HuH-7 (cell line): ENCODE measurements around the gene GSG1L.
"Not testable (repeated sequence)": the region's sequence is repeated elsewhere in the genome, so short reads cannot be mapped to it uniquely, and the experiment has no call there.

Experiments
- DNase-seq: peaks from one replicate; pipeline ENCODE4 v3.0.0; 2011; ENCODE audit warnings: low spot score

The GSG1L gene

GRCh38 chr16:27980076-27980775 lies 83.3 kb downstream of the GSG1L start:
- DNase-seq: no peak

- not testable (repeated sequence) for DNase-seq
These were observed 83.8 kb downstream of the GSG1L start for GRCh38 chr16:27979668-27980067.

GRCh38 chr16:27978876-27979275 lies 84.6 kb downstream of the GSG1L start:
- no peak for DNase-seq

GRCh38 chr16:27977966-27978365 lies 85.5 kb downstream of the GSG1L start:
- no peak for DNase-seq

GRCh38 chr16:27976990-27977389 lies 86.5 kb downstream of the GSG1L start:
- DNase-seq: no peak

- DNase-seq: no peak
These were observed 88.5 kb downstream of the GSG1L start for GRCh38 chr16:27974896-27975540.

- peak; percentile 25 for DNase-seq
These were observed 89.8 kb downstream of the GSG1L start for GRCh38 chr16:27973678-27974077.

GRCh38 chr16:27972500-27972899 lies 91.0 kb downstream of the GSG1L start:
- peak; percentile 53 for DNase-seq

GRCh38 chr16:27969574-27969973 lies 93.9 kb downstream of the GSG1L start:
- no peak for DNase-seq

- DNase-seq: no peak
These were observed 96.3 kb downstream of the GSG1L start for GRCh38 chr16:27967169-27967568.

GRCh38 chr16:27966756-27967155 lies 96.8 kb downstream of the GSG1L start:
- DNase-seq: no peak

- DNase-seq: no peak
These were observed 97.7 kb downstream of the GSG1L start for GRCh38 chr16:27965801-27966200.

GRCh38 chr16:27963471-27963965 lies 100.0 kb downstream of the GSG1L start:
- DNase-seq: no peak

- DNase-seq: no peak
These were observed 101.3 kb downstream of the GSG1L start for GRCh38 chr16:27962197-27962596.

GRCh38 chr16:27961296-27961620 lies 102.3 kb downstream of the GSG1L start:
- DNase-seq: no peak

- no peak for DNase-seq
These were observed 102.8 kb downstream of the GSG1L start for GRCh38 chr16:27960619-27961295.

GRCh38 chr16:27959914-27960313 lies 103.6 kb downstream of the GSG1L start:
- no peak for DNase-seq

- DNase-seq: no peak
These were observed 109.3 kb downstream of the GSG1L start for GRCh38 chr16:27954191-27954590.

GRCh38 chr16:27952811-27953210 lies 110.7 kb downstream of the GSG1L start:
- no peak for DNase-seq

- DNase-seq: no peak
These were observed 111.9 kb downstream of the GSG1L start for GRCh38 chr16:27951489-27952120.

- no peak for DNase-seq
These were observed 113.2 kb downstream of the GSG1L start for GRCh38 chr16:27950206-27950887.

GRCh38 chr16:27947696-27948095 lies 115.8 kb downstream of the GSG1L start:
- no peak for DNase-seq
